Measurements from ENCODE around the gene TUBA4A.

DNA sequence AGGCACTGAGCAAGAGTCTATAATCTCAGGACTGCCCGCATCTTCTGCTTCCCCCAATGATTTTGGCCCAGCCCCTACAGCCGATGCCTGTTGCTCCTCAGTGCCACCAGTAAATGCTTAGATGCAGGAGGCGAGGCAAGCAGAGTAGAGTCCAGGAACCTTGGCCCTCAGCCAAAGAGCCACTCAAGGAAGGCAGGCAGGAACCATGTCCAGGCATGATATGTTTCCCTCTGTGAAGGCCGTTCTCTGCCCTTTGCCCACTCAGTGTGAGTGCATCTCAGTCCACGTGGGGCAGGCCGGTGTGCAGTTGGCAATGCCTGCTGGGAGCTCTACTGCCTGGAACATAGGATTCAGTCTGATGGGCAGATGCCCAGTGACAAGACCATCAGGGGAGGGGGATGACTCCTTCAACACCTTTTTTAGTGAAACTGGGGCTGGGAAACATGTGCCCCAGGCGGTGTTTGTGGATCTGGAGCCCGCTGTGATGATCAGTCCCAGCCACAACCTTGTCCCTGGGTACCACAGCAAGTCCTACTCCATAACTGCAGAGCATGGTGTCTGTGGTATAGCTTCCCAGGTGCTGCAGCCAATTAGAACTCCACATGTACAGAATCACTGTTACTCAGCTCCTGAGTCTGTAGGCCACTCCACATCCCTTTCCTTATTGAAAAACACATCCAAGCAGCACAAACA, 15.8 kb upstream of the TUBA4A start:
- TF ChIP-seq CTCF (IDR thresholded peaks at IDR 0.05; ENCODE audit: poor library complexity) (no peak), EZH2 (IDR thresholded peaks at IDR 0.05; ENCODE audit: borderline replicate concordance) (no peak), EZH2phosphoT487 (IDR thresholded peaks at IDR 0.05; ENCODE audit: low read depth, severe bottlenecking, unreplicated experiment) (no peak)

Data from hepatocyte (in vitro differentiated cells).